Right atrium auricular region (tissue), 2 donors: ENCODE data around the gene MRPS9. TPM values are rescaled to one million over a fixed set of nuclear protein-coding genes. Genes with fewer than 3 reads are reported as not detected.

Source experiments
- DNase-seq: peaks from one replicate; pipeline ENCODE4 v3.0.0-alpha.2; 2019; ENCODE audit warnings: low spot score
- H3K27ac ChIP-seq, 2 donors: fragments of 200-600 bp; sonication (generic); 1 replicate in 1 of 2; 2 replicates in 1 of 2; pipeline ENCODE4 v1.5.1; 2016 to 2019
- H3K27me3 ChIP-seq, 2 donors: fragments of 200-600 bp; sonication (generic); one replicate each; pipeline versions ENCODE4 v1.5.1 to v1.6.0; 2017 to 2019
- H3K36me3 ChIP-seq: fragments of 200-600 bp; sonication (generic); one replicate; pipeline ENCODE4 v1.5.1; 2016
- H3K4me1 ChIP-seq, 2 donors: fragments of 200-600 bp; sonication (generic); one replicate each; pipeline versions ENCODE4 v1.5.1 to v1.6.0; 2017 to 2019
- H3K4me3 ChIP-seq, 2 donors: fragments of 200-600 bp; sonication (generic); 1 replicate in 1 of 2; 2 replicates in 1 of 2; pipeline ENCODE4 v1.5.1; 2017 to 2019; ENCODE audit warnings: mild to moderate bottlenecking in 1 of 2, moderate library complexity in 1 of 2
- H3K9me3 ChIP-seq, 2 donors: fragments of 200-600 bp; sonication (generic); one replicate each; pipeline ENCODE4 v1.5.1; 2019
- total RNA-seq, 2 donors: library from RNA; depleted of rRNA; stranded (reverse); fragments of >200 nt; gene quantifications; one replicate each; pipeline ENCODE4 v1.1.0, GENCODE V29; 2016
- TF ChIP-seq, protein P1 (sequence below), 2 donors: fragments of 200-600 bp; sonication (generic); IDR thresholded peaks; one replicate each; pipeline ENCODE4 v1.5.1; 2019; ENCODE audit warnings: antibody characterized with exemption in 2 of 2

Gene MRPS9
- total RNA-seq, 2 donors from 2014 or later, result 29.0 to 51.4 TPM

DNA sequence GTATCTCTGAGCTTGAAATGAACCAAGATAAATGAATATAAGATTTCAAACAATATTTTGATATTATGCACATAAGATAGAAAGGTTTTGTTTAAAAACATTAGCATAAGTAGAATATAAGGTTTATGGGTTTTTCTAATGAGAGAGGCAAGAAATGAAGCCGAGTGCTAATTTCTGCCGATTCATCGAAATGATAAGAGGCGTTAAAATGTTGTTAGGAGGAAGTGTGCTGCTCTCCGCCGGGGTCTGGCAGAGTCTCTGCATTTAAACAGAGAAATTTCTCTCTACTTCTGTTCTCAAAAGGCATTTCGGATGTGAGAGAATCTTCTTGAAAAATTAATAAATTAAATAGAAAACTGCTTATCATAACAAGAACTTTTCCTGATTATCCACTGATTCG is 83.6 kb downstream of the MRPS9 start:
- H3K4me1 ChIP-seq, result no peaks in the 10 kb centered on the region
- H3K4me3 ChIP-seq, result no peak overlapping the region
- TF ChIP-seq, protein P1, sequence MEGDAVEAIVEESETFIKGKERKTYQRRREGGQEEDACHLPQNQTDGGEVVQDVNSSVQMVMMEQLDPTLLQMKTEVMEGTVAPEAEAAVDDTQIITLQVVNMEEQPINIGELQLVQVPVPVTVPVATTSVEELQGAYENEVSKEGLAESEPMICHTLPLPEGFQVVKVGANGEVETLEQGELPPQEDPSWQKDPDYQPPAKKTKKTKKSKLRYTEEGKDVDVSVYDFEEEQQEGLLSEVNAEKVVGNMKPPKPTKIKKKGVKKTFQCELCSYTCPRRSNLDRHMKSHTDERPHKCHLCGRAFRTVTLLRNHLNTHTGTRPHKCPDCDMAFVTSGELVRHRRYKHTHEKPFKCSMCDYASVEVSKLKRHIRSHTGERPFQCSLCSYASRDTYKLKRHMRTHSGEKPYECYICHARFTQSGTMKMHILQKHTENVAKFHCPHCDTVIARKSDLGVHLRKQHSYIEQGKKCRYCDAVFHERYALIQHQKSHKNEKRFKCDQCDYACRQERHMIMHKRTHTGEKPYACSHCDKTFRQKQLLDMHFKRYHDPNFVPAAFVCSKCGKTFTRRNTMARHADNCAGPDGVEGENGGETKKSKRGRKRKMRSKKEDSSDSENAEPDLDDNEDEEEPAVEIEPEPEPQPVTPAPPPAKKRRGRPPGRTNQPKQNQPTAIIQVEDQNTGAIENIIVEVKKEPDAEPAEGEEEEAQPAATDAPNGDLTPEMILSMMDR (IDR thresholded peaks at IDR 0.05), result no peak
- no peaks in the 10 kb centered on the region for H3K27me3 ChIP-seq
- H3K9me3 ChIP-seq, result no peaks in the 10 kb centered on the region
- no peaks in the 10 kb centered on the region for H3K36me3 ChIP-seq
- no peak for DNase-seq
- H3K27ac ChIP-seq, result no peak overlapping the region

DNA sequence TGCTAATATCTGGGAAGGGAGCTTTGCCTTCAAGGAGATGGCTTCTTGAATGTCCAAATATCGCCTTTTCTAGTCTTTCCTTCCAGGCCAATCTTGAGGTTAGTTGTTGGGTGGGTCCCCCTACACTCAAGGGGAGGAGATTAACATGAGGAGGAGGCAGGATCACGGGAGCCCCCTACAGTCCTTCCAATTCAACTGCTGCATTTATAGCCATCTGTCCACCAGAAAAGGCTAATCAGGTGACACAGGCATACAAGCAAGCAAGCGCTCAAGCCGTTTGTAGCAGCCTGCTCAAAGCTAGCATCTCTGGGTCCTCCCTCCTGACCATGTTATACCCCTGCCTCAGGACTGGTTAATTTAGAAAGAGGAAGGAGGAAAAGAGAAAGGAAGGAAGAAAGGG is 87.6 kb downstream of the MRPS9 start:
- H3K4me3 ChIP-seq, result no peak overlapping the region
- TF ChIP-seq, protein P1 (IDR thresholded peaks at IDR 0.05), result no peak
- no peaks in the 10 kb centered on the region for H3K36me3 ChIP-seq
- no peak overlapping the region for H3K27ac ChIP-seq
- no peaks in the 10 kb centered on the region for H3K27me3 ChIP-seq
- peaks cover 0 to 8% of the 10 kb centered on the region in 2 donors for H3K9me3 ChIP-seq
- DNase-seq, result no peak
- H3K4me1 ChIP-seq, result no peaks in the 10 kb centered on the region

DNA sequence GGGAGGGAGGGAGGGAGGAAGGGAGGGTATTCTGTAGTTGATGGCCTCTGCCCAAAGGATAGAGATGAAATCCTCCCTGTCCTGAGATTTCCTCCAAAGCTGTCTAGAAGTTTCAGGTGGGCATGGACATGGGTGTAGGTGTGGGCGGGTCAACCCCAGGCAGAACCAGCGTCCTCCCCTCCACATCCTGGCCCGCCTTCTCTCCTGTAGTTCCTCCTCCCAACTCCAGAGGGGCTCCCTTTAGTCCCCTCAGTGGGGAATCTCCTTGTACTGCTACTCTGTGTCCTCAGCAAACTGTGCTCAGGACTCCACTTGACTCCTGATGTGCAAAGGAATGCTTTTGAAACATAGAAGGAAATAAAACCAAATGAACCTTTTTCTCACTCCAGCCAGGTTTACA is 88.1 kb downstream of the MRPS9 start:
- Histone ChIP-seq H3K27ac (no peak overlapping the region), H3K27me3 (no peaks in the 10 kb centered on the region), H3K9me3 (peaks cover 0 to 8% of the 10 kb centered on the region in 2 donors), H3K36me3 (no peaks in the 10 kb centered on the region), H3K4me3 (no peak overlapping the region), H3K4me1 (no peaks in the 10 kb centered on the region)
- no peak for DNase-seq
- TF ChIP-seq, protein P1 (IDR thresholded peaks at IDR 0.05), result no peak

DNA sequence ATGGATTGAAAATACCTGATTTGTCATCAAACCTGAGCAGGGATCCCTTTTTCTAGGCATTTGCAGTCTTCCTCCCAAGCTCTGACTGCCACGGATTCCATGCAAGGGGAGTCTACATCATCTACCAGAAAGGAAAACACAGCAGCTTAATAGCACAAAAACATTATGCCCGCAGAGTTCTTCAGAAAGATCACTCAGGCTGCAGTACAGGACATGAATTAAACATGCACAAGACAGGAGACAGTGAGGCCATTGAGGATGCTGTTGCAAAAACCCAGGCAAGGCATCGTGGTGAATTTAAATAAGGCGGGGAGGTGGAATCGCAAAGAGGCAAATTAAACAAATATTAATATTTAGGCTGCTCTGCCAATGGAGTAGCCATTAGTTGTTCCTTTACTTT is 88.5 kb downstream of the MRPS9 start:
- TF ChIP-seq, protein P1 (IDR thresholded peaks at IDR 0.05), result no peak
- no peaks in the 10 kb centered on the region for H3K4me1 ChIP-seq
- peaks cover 0 to 8% of the 10 kb centered on the region in 2 donors for H3K9me3 ChIP-seq
- no peaks in the 10 kb centered on the region for H3K36me3 ChIP-seq
- H3K27ac ChIP-seq, result no peak overlapping the region
- no peaks in the 10 kb centered on the region for H3K27me3 ChIP-seq
- no peak overlapping the region for H3K4me3 ChIP-seq
- no peak for DNase-seq

DNA sequence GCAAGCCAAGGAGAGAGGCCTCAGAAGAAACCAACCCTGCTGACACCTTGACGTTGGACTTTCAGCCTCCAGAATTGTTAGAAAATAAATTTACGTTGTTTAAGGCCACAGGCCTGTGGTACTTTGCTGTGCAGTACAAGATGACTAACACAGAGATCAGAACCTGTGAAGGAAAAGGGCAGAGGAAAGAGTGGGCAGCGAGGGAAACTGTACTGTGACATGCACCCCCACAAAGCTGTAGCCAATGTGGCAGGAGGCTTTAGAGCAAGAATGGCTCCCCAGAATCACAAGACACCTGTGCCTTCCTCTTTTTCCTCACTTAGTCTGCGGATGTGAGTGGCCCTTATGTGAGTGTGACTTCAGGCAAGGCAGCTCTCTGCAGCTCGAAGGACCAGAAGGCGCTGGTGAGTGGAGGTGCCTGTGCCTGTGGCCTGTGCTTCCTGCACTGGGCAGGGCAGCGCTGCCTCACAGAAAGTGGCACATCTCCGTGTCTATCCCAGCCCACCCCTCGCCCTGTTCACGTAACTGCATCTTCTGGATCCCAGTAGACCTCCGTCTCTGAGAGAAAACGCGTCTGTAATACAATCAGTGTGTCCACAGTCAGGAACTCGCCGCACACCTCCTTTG is 89.5 kb downstream of the MRPS9 start:
- Histone ChIP-seq H3K4me1 (no peaks in the 10 kb centered on the region), H3K4me3 (no peak overlapping the region), H3K27me3 (no peaks in the 10 kb centered on the region), H3K9me3 (peaks cover 0 to 8% of the 10 kb centered on the region in 2 donors), H3K36me3 (no peaks in the 10 kb centered on the region), H3K27ac (no peak overlapping the region)
- TF ChIP-seq, protein P1 (IDR thresholded peaks at IDR 0.05), result no peak
- no peak for DNase-seq

DNA sequence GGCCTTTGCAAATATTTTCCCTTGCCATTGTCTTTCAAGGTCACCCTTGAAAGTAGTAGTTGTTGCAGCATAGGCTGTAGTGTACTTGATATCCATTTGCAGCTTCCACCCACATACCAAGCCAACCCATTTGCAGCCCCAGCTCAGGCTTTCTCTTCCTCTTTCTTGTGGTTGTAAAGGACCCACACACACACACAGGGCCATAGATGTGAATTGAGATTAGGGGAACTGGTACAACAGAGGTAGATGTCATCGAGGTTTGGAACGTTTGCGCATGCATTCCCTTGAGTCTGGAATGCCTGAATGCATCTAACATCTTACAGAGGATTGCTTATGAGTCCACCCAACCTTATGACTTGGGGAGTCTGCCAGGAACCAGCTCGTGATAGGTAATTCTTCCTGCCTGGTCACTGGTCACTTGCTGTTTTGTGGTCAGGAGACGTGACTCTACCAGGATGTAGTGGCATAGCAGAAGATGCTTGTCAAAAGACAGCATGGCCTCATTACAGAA is 91.9 kb downstream of the MRPS9 start:
- no peaks in the 10 kb centered on the region for H3K27me3 ChIP-seq
- no peaks in the 10 kb centered on the region for H3K36me3 ChIP-seq
- H3K27ac ChIP-seq, result no peak overlapping the region
- H3K9me3 ChIP-seq, result peaks cover 0 to 8% of the 10 kb centered on the region in 2 donors
- DNase-seq, result no peak
- H3K4me1 ChIP-seq, result no peaks in the 10 kb centered on the region
- TF ChIP-seq, protein P1 (IDR thresholded peaks at IDR 0.05), result no peak
- H3K4me3 ChIP-seq, result no peak overlapping the region
